Measurements from ENCODE around the gene GPN3. TPM values are rescaled to one million over a fixed set of nuclear protein-coding genes. Genes with fewer than 3 reads are reported as not detected.

The GPN3 gene
- total and polyA plus RNA-seq, 2 of the 13 experiments (the other 11 are each of a cell fraction or from before 2014, with no cell fraction given): 28.7 to 29.5 TPM

- peak; percentile 63; the same call in 1 of the 2 replicates for TF ChIP-seq ZGPAT (CRISPR knock-in tag; IDR thresholded peaks at IDR 0.05)
- peak; percentile 58 for TF ChIP-seq SPEN (CRISPR knock-in tag; IDR thresholded peaks at IDR 0.05; ENCODE audit: low read depth)
- no peak for TF ChIP-seq FOSL1 (CRISPR knock-in tag; IDR thresholded peaks at IDR 0.05; ENCODE audit: borderline replicate concordance)
- peak; percentile 100 for TF ChIP-seq ZNF335 (CRISPR knock-in tag; IDR thresholded peaks at IDR 0.05)
- peak; percentile 74 for TF ChIP-seq KMT2B (CRISPR knock-in tag; IDR thresholded peaks at IDR 0.05)
- TF ChIP-seq ZNF501 (CRISPR knock-in tag; IDR thresholded peaks at IDR 0.05): 0 out of 2 replicates have a peak, but pooled peaks have one; percentile 17
- TF ChIP-seq ZNF329 (CRISPR knock-in tag; IDR thresholded peaks at IDR 0.05; ENCODE audit: low read depth): 0 out of 2 replicates have a peak, but pooled peaks have one; percentile 58
- peak; percentile 12; the same call in 1 of the 2 replicates for TF ChIP-seq MIER3 (CRISPR knock-in tag; IDR thresholded peaks at IDR 0.05; ENCODE audit: borderline replicate concordance)
- TF ChIP-seq ONECUT2 (CRISPR knock-in tag; IDR thresholded peaks at IDR 0.05): no peak
- no peak for TF ChIP-seq EZH2 (conservative IDR thresholded peaks at IDR 0.05; ENCODE audit: low read depth, low read length)
- TF ChIP-seq JUN (CRISPR knock-in tag; IDR thresholded peaks at IDR 0.05): 0 out of 2 replicates have a peak, but pooled peaks have one; percentile 5
- TF ChIP-seq HNF1A (IDR thresholded peaks at IDR 0.05; ENCODE audit: low read depth): no peak
- TF ChIP-seq HNF1A (CRISPR knock-in tag; IDR thresholded peaks at IDR 0.05; ENCODE audit: borderline replicate concordance): peak; percentile 32; the same call in 1 of the 2 replicates
- TF ChIP-seq ZMYM4 (CRISPR knock-in tag; IDR thresholded peaks at IDR 0.05): peak; percentile 56
- no peak for TF ChIP-seq AKNA (CRISPR knock-in tag; IDR thresholded peaks at IDR 0.05; ENCODE audit: borderline replicate concordance)
- TF ChIP-seq HIVEP1 (CRISPR knock-in tag; IDR thresholded peaks at IDR 0.05): peak; percentile 30
Observed at GRCh38 chr12:110403146-110403975, 64.7 kb downstream of the GPN3 start, which contains the start of gene ANAPC7 (continued).

Measured in HepG2 (cell line).